Sigmoid colon (tissue), 7 donors: ENCODE results near the gene ADK. TPM values are rescaled to one million over a fixed set of nuclear protein-coding genes. Genes with fewer than 3 reads are reported as not detected.
"Not testable (repeated sequence)": the region's sequence is repeated elsewhere in the genome, so short reads cannot be mapped to it uniquely, and the experiment has no call there.

Experiments
- DNase-seq: peaks from one replicate; pipeline ENCODE4 v3.0.0-alpha.2; 2019
- H3K27ac ChIP-seq, 4 donors: fragments of 200-600 bp; sonication (generic); one replicate each; pipeline ENCODE4 v1.5.1; 2016 to 2019; ENCODE audit warnings: mild to moderate bottlenecking in 1 of 4
- H3K27me3 ChIP-seq, 3 donors: fragments of 200-600 bp; sonication (generic); one replicate each; pipeline ENCODE4 v1.5.1; 2019; ENCODE audit warnings: mild to moderate bottlenecking in 1 of 3
- H3K36me3 ChIP-seq, 4 donors: fragments of 200-600 bp; sonication (generic); one replicate each; pipeline ENCODE4 v1.5.1; 2016 to 2019
- H3K4me1 ChIP-seq, 4 donors: fragments of 200-600 bp; sonication (generic); one replicate each; pipeline ENCODE4 v1.5.1; 2017 to 2019
- H3K4me3 ChIP-seq, 4 donors: fragments of 200-600 bp; sonication (generic); one replicate each; pipeline ENCODE4 v1.5.1; 2017 to 2019; ENCODE audit warnings: mild to moderate bottlenecking in 2 of 4, moderate library complexity in 1 of 4
- H3K9me3 ChIP-seq, 4 donors: fragments of 200-600 bp in 3 of 4; sonication (generic) in 3 of 4; one replicate each; pipeline versions ENCODE4 v1.5.1 to v1.6.1; 2013 to 2019
- EP300 ChIP-seq, 4 donors: sonication (generic); formaldehyde crosslinking; IDR thresholded peaks; one replicate each; pipeline ENCODE4 v1.6.1; 2017; ENCODE audit warnings: antibody characterized with exemption in 4 of 4
- POLR2A ChIP-seq, 2 donors: fragments of 450-650 bp; IDR thresholded peaks; one replicate each; pipeline ENCODE4 v1.6.1; 2016; ENCODE audit warnings: antibody characterized with exemption in 2 of 2, mild to moderate bottlenecking in 2 of 2, moderate library complexity in 2 of 2
- POLR2AphosphoS5 ChIP-seq, 4 donors: sonication (generic); formaldehyde crosslinking; IDR thresholded peaks; one replicate each; pipeline ENCODE4 v1.6.1; 2017; ENCODE audit warnings: antibody characterized with exemption in 4 of 4
- WGBS, 2 donors: extraction: QIAGEN DNeasy Blood & Tissue Kit; methylation state at CpG; one replicate each; pipeline ENCODE4 v1.1.7; 2013; 5-methylcytosine and 5-hydroxymethylcytosine counted together
- intact Hi-C: fragments of 100-400 bp; cut with DNase I; formaldehyde crosslinking; loops from one replicate; pipeline ENCODE4 v1.15.1; 2023
- polyA plus RNA-seq, 3 donors: library from polyadenylated mRNA; stranded (reverse); fragments of 200-250 nt; gene quantifications; one replicate each; pipeline ENCODE4 v1.2.3, GENCODE V29; 2013
- total RNA-seq, 4 donors: library from RNA; depleted of rRNA; stranded (reverse); fragments of >200 nt; gene quantifications; one replicate each; pipeline ENCODE4 v1.1.0, GENCODE V29; 2016
- TF ChIP-seq, protein P1 (sequence below), 4 experiments: fragments of 450-650 bp in 3 of 4; fragments of 200-600 bp in 1 of 4; IDR thresholded peaks; one replicate each; pipeline ENCODE4 v1.5.1; 2016 to 2019; ENCODE audit warnings: antibody characterized with exemption in 4 of 4, mild to moderate bottlenecking in 3 of 4, moderate library complexity in 2 of 4
- donor health status: healthy with polysubstance abuse.
- donor health status: Bipolar disorder and iron deficiency.
- donor health status: healthy.

Gene ADK
- total and polyA plus RNA-seq, 7 donors = 15.2 to 31.3 (median 25.3) TPM

DNA sequence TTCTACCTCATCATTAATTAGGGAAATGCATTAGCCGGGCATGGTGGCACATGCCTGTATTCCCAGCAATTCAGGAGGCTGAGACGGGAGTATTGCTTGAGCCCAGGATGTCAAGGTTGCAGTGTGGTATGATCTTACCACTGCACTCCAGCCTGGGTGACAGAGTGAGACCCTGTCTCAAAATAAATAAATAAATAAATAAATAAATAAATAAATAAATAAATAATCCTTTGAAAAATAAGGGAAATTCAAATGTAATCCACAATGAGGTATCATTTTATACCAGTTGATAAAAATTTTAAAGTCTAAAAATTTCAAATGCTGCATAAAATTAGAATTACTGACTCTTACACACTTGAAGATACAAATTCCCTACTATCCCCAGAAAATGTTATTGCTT lies 334.3 kb downstream of the ADK start:
- Histone ChIP-seq H3K36me3 (no peaks in the 10 kb centered on the region), H3K27me3 (no peaks in the 10 kb centered on the region), H3K9me3 (no peaks in the 10 kb centered on the region), H3K27ac (no peak overlapping the region), H3K4me3 (no peak overlapping the region), H3K4me1 (no peaks in the 10 kb centered on the region)
- TF ChIP-seq, protein P1, sequence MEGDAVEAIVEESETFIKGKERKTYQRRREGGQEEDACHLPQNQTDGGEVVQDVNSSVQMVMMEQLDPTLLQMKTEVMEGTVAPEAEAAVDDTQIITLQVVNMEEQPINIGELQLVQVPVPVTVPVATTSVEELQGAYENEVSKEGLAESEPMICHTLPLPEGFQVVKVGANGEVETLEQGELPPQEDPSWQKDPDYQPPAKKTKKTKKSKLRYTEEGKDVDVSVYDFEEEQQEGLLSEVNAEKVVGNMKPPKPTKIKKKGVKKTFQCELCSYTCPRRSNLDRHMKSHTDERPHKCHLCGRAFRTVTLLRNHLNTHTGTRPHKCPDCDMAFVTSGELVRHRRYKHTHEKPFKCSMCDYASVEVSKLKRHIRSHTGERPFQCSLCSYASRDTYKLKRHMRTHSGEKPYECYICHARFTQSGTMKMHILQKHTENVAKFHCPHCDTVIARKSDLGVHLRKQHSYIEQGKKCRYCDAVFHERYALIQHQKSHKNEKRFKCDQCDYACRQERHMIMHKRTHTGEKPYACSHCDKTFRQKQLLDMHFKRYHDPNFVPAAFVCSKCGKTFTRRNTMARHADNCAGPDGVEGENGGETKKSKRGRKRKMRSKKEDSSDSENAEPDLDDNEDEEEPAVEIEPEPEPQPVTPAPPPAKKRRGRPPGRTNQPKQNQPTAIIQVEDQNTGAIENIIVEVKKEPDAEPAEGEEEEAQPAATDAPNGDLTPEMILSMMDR (IDR thresholded peaks at IDR 0.05) = no peak
- TF ChIP-seq EP300 (IDR thresholded peaks at IDR 0.05) = no peak
- 97% methylated on average over 2 of the region's 2 CpGs for WGBS, 2 donors
- intact Hi-C loops = no loop called here
- no peak for DNase-seq

DNA sequence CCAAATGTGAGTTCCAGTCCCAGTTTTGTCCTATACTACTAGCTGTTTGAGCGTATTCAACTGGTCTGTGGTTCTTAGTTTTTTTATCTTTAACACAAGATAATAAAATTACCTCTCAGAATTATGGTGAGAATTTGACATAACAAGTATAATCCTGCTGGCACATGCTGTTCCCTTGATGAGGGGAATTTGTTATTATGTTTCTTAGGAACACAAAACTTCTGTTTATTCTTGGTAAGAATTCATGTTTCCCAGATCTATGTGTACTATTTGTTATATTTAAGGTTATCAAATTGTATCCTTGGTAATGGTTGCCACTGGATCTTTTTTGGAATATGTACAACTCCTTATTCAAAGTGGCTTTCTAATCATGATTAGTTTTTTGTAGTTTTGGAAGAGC lies 335.6 kb downstream of the ADK start:
- no peak for TF ChIP-seq POLR2AphosphoS5 (IDR thresholded peaks at IDR 0.05)
- TF ChIP-seq, protein P1 (IDR thresholded peaks at IDR 0.05) = no peak
- TF ChIP-seq EP300 (IDR thresholded peaks at IDR 0.05) = no peak
- TF ChIP-seq POLR2A (IDR thresholded peaks at IDR 0.05) = no peak
- WGBS, 2 donors = 88 to 92% methylated on average over 1 of the region's 1 CpG
- H3K4me1 ChIP-seq = no peaks in the 10 kb centered on the region
- no peak for DNase-seq
- no peak overlapping the region for H3K4me3 ChIP-seq
- no peak overlapping the region for H3K27ac ChIP-seq
- no peaks in the 10 kb centered on the region for H3K9me3 ChIP-seq
- intact Hi-C loops = no loop called here
- H3K36me3 ChIP-seq = no peaks in the 10 kb centered on the region
- H3K27me3 ChIP-seq = no peaks in the 10 kb centered on the region

DNA sequence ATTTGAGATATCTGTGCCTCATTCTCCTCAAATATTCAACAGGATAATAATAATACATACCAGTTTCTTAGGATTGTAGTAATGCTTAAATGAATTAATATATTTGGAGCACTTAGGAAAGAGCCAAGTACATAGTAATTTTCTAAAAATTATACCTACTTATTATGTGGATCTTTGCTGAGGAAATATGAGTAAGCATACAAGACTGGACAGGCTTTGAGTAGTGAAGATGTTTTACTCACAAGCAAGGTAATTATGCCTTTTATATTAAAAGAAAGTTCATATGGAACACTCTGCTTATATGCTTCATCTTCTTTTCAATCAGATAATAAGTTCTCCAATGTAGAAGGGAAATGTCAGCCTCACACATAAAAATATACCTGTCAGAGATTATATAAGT lies 337.9 kb downstream of the ADK start:
- Histone ChIP-seq H3K27ac (no peak overlapping the region), H3K4me1 (no peaks in the 10 kb centered on the region), H3K27me3 (no peaks in the 10 kb centered on the region), H3K4me3 (no peak overlapping the region), H3K36me3 (no peaks in the 10 kb centered on the region), H3K9me3 (no peaks in the 10 kb centered on the region)
- TF ChIP-seq POLR2AphosphoS5 (IDR thresholded peaks at IDR 0.05) (no peak), POLR2A (IDR thresholded peaks at IDR 0.05) (no peak), EP300 (IDR thresholded peaks at IDR 0.05) (no peak)
- TF ChIP-seq, protein P1 (IDR thresholded peaks at IDR 0.05) = no peak
- intact Hi-C loops = no loop called here
- no peak for DNase-seq

DNA sequence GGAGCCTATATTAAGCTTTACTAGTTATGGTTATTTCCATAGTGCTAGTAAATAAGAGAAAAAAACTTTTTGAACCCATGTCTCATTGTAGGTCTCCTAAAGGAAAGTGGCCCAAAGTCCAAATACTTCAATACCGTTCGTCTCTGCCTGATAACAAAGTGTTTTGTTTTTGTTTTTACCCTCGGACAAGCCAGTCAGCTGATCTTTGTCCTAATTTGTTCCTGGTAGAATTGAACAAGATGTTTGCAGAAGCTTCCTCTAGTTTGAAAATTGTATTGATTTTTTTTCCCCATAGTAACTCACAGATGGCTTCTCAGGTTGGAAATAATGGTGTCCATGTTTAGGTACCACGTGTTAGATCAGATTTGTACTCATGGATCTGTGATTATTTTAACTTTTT lies 339.5 kb downstream of the ADK start:
- Histone ChIP-seq H3K9me3 (no peaks in the 10 kb centered on the region), H3K4me3 (no peak overlapping the region), H3K27ac (no peak overlapping the region), H3K4me1 (no peaks in the 10 kb centered on the region), H3K36me3 (no peaks in the 10 kb centered on the region), H3K27me3 (no peaks in the 10 kb centered on the region)
- intact Hi-C loops = no loop called here
- 82 to 91% methylated on average over 4 of the region's 4 CpGs for WGBS, 2 donors
- no peak for TF ChIP-seq EP300 (IDR thresholded peaks at IDR 0.05)
- TF ChIP-seq POLR2AphosphoS5 (IDR thresholded peaks at IDR 0.05) = no peak
- TF ChIP-seq, protein P1 (IDR thresholded peaks at IDR 0.05) = no peak
- no peak for TF ChIP-seq POLR2A (IDR thresholded peaks at IDR 0.05)
- no peak for DNase-seq

DNA sequence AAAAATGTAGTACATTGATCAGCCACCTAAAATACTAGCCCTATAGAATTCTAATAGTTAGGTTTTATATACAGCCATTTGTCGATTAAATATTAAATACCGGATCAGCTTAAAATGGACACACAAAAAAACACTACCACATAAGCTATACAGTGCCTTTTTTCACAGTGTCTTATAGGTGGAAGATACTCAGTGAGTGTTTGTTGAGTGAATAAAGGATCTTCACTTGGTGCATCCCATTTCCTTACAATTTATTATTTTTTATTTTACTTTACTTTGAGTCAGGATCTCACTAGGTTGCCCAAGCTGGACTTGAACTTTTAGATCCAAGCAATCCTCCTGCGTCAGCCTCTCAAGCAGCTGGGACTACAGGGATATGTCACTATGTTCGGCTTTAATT lies 340.0 kb downstream of the ADK start:
- no peak for DNase-seq
- WGBS, 2 donors = 98 to 99% methylated on average over 4 of the region's 4 CpGs
- TF ChIP-seq EP300 (IDR thresholded peaks at IDR 0.05) (no peak), POLR2A (IDR thresholded peaks at IDR 0.05) (no peak)
- intact Hi-C loops = no loop called here
- Histone ChIP-seq H3K27me3 (no peaks in the 10 kb centered on the region), H3K9me3 (no peaks in the 10 kb centered on the region), H3K27ac (no peak overlapping the region), H3K4me1 (no peaks in the 10 kb centered on the region), H3K36me3 (no peaks in the 10 kb centered on the region), H3K4me3 (no peak overlapping the region)

DNA sequence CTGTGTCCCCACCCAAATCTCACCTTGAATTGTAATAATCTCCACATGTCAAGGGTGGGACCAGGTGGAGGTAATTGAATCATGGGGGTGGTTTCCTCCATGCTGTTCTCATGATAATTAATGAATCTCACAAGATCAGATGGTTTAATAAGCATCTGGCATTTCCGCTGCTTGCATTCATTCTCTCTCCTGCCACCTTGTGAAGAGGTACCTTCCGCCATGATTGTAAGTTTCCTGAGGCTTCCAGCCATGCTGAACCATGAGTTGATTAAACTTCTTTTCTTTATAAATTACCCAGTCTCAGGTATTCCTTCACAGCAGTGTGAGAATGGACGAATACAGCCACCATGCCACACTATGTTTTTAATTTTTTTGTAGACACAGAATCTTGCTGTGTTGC lies 345.3 kb downstream of the ADK start:
- intact Hi-C loops, H3K27ac ChIP-seq, H3K9me3 ChIP-seq, H3K36me3 ChIP-seq, H3K27me3 ChIP-seq, H3K4me3 ChIP-seq, DNase-seq: not testable (repeated sequence)
- peaks cover 0 to 13% (median 5%) of the 10 kb centered on the region in 4 donors for H3K4me1 ChIP-seq
- WGBS, 2 donors = 97 to 98% methylated on average over 3 of the region's 3 CpGs

DNA sequence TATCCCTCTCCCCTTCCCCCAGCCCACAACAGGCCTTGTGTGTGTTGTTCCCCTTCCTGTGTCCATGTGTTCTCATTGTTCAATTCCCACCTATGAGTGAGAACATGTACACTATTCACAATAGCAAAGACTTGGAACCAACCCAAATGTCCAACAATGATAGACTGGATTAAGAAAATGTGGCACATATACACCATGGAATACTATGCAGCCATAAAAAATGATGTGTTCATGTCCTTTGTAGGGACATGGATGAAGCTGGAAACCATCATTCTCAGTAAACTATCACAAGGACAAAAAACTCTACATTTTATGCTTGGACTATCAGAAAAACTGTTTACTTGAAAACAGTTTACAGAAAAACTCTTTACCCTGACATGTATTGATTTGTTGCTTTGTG lies 347.6 kb downstream of the ADK start:
- intact Hi-C loops, H3K27me3 ChIP-seq, H3K9me3 ChIP-seq, DNase-seq, H3K4me3 ChIP-seq, H3K36me3 ChIP-seq, H3K27ac ChIP-seq: not testable (repeated sequence)
- H3K4me1 ChIP-seq = peaks cover 0 to 13% (median 5%) of the 10 kb centered on the region in 4 donors
